Sigmoid colon (tissue), 4 donors: ENCODE measurements around the gene PRUNE2.

ENCODE experiments used
- CTCF ChIP-seq, 4 experiments: fragments of 450-650 bp in 3 of 4; fragments of 200-600 bp in 1 of 4; IDR thresholded peaks; one replicate each; pipeline ENCODE4 v1.5.1; 2016 to 2019; ENCODE audit warnings: antibody characterized with exemption in 4 of 4, mild to moderate bottlenecking in 3 of 4, moderate library complexity in 2 of 4
- EP300 ChIP-seq, 4 donors: sonication (generic); formaldehyde crosslinking; IDR thresholded peaks; one replicate each; pipeline ENCODE4 v1.6.1; 2017; ENCODE audit warnings: antibody characterized with exemption in 4 of 4
- POLR2A ChIP-seq, 2 donors: fragments of 450-650 bp; IDR thresholded peaks; one replicate each; pipeline ENCODE4 v1.6.1; 2016; ENCODE audit warnings: antibody characterized with exemption in 2 of 2, mild to moderate bottlenecking in 2 of 2, moderate library complexity in 2 of 2
- POLR2AphosphoS5 ChIP-seq, 4 donors: sonication (generic); formaldehyde crosslinking; IDR thresholded peaks; one replicate each; pipeline ENCODE4 v1.6.1; 2017; ENCODE audit warnings: antibody characterized with exemption in 4 of 4

GRCh38 chr9:76693912-76694311 is 212.0 kb downstream of the PRUNE2 start:
- TF ChIP-seq POLR2A (IDR thresholded peaks at IDR 0.05) (no peak), CTCF (IDR thresholded peaks at IDR 0.05) (no peak), POLR2AphosphoS5 (IDR thresholded peaks at IDR 0.05) (no peak), EP300 (IDR thresholded peaks at IDR 0.05) (no peak)
